ENCODE results near the gene MOB3A. TPM values are rescaled to one million over a fixed set of nuclear protein-coding genes. Genes with fewer than 3 reads are reported as not detected.

The MOB3A gene
- total and polyA plus RNA-seq, 7 experiments from 2014 or later, result 49.5 to 269 (median 114) TPM

- H3K9me3 ChIP-seq (ENCODE audit: control insufficient read depth in 2 of 3, low read length in 3 of 3), result no peaks in the 10 kb centered on the region
- no peaks in the 10 kb centered on the region for H3K27me3 ChIP-seq (ENCODE audit: control insufficient read depth in 2 of 2, insufficient read depth in 2 of 2, low read length in 2 of 2)
- H3K4me3 ChIP-seq (ENCODE audit: low read length), result no peak overlapping the region
- Mint-ChIP-seq H3K27ac (no peak overlapping the region), H3K36me3 (peaks cover 0 to 6% (median 0%) of the 10 kb centered on the region in 5 donors), H3K27me3 (peaks cover 0 to 4% (median 0%) of the 10 kb centered on the region in 5 donors), H3K9me3 (peaks cover 0 to 5% (median 0%) of the 10 kb centered on the region in 11 donors), H3K4me1 (peaks cover 0 to 8% (median 5%) of the 10 kb centered on the region in 7 donors), H3K4me3 (no peak overlapping the region)
- DNase-seq (no peak), ATAC-seq (no peak)
- H3K27ac ChIP-seq (ENCODE audit: low read depth, low read length), result no peak overlapping the region
- CTCF ChIA-PET, result no interaction called here
- intact Hi-C loops (cut with micrococcal nuclease), result no loop called here
- H3K36me3 ChIP-seq (ENCODE audit: control insufficient read depth in 2 of 3, insufficient read depth in 3 of 3, low read length in 3 of 3), result no peaks in the 10 kb centered on the region
- POLR2A ChIA-PET, result interaction anchor here (0.7 to 1.6 kb wide), 2 partner anchors 20 to 383 kb away, joined by 3 to 5 read pairs; no protein-coding TSS in a partner anchor
- no peaks in the 10 kb centered on the region for H3K4me1 ChIP-seq (ENCODE audit: control insufficient read depth in 2 of 2, insufficient read depth in 2 of 2, low read length in 2 of 2)
Measured at GRCh38 chr19:2021453-2022140, 74.5 kb downstream of the MOB3A start.

Other genes with a start within 250 kb of the MOB3A start
- gene REXO1, start 247.8 kb downstream of the MOB3A start, total RNA-seq, result 10 to 100 TPM; 52.7 to 92.6 (median 73.1) TPM
- 1 to 10 TPM; 5.4 to 9.6 TPM for gene REXO1, start 247.8 kb downstream of the MOB3A start, polyA plus RNA-seq
- gene KLF16, start 232.7 kb downstream of the MOB3A start, total RNA-seq, result 10 to 100 TPM; 20.5 to 65.2 (median 21.1) TPM
- gene KLF16, start 232.7 kb downstream of the MOB3A start, polyA plus RNA-seq, result under 1 TPM; 0.41 to 0.47 TPM
- gene ABHD17A, start 210.8 kb downstream of the MOB3A start, total RNA-seq, result 100 to 1,000 TPM in 4 of 5 experiments, 10 to 100 TPM in 1; 92.9 to 175 (median 127) TPM
- 100 to 1,000 TPM; 135 to 140 TPM for gene ABHD17A, start 210.8 kb downstream of the MOB3A start, polyA plus RNA-seq
- 10 to 100 TPM in 2 of 5 experiments, 1 to 10 TPM in 3; 3.5 to 13.5 (median 6.1) TPM for gene ADAT3, start 190.9 kb downstream of the MOB3A start, total RNA-seq
- gene ADAT3, start 190.9 kb downstream of the MOB3A start, polyA plus RNA-seq, result 1 to 10 TPM; 2.2 to 5.9 TPM
- 10 to 100 TPM; 17.6 to 35.5 (median 23.0) TPM for gene SCAMP4, start 190.9 kb downstream of the MOB3A start, total RNA-seq
- gene SCAMP4, start 190.9 kb downstream of the MOB3A start, polyA plus RNA-seq, result 10 to 100 TPM; 11.8 to 12.8 TPM
- gene CSNK1G2, start 155.2 kb downstream of the MOB3A start, total RNA-seq, result 100 to 1,000 TPM; 109 to 145 (median 117) TPM
- gene CSNK1G2, start 155.2 kb downstream of the MOB3A start, polyA plus RNA-seq, result 10 to 100 TPM; 18.1 to 45.3 TPM
- 10 to 100 TPM; 53.0 to 70.8 (median 67.5) TPM for gene BTBD2, start 80.6 kb downstream of the MOB3A start, total RNA-seq
- gene BTBD2, start 80.6 kb downstream of the MOB3A start, polyA plus RNA-seq, result 1 to 10 TPM; 5.2 to 6.5 TPM
- gene MKNK2, start 45.1 kb downstream of the MOB3A start, total RNA-seq, result 100 to 1,000 TPM; 190 to 347 (median 238) TPM
- gene MKNK2, start 45.1 kb downstream of the MOB3A start, polyA plus RNA-seq, result 10 to 100 TPM; 28.8 to 52.9 TPM
- 10 to 100 TPM; 12.2 to 26.8 (median 15.7) TPM for gene IZUMO4, start 589 bp upstream of the MOB3A start, total RNA-seq
- gene IZUMO4, start 589 bp upstream of the MOB3A start, polyA plus RNA-seq, result 1 to 10 TPM in 1 of 2 donors, under 1 TPM in 1; 0.73 to 1.9 TPM
- gene AP3D1, start 55.2 kb upstream of the MOB3A start, total RNA-seq, result 100 to 1,000 TPM in 1 of 5 experiments, 10 to 100 TPM in 4; 63.7 to 106 (median 80.3) TPM
- 10 to 100 TPM; 12.3 to 41.7 TPM for gene AP3D1, start 55.2 kb upstream of the MOB3A start, polyA plus RNA-seq
- gene DOT1L, start 67.6 kb upstream of the MOB3A start, total RNA-seq, result 10 to 100 TPM; 27.8 to 66.1 (median 38.3) TPM
- gene DOT1L, start 67.6 kb upstream of the MOB3A start, polyA plus RNA-seq, result 1 to 10 TPM in 1 of 2 donors, under 1 TPM in 1; 0.32 to 1.1 TPM
- 10 to 100 TPM; 32.9 to 65.0 (median 50.2) TPM for gene PLEKHJ1, start 140.0 kb upstream of the MOB3A start, total RNA-seq
- 100 to 1,000 TPM in 1 of 2 donors, 10 to 100 TPM in 1; 79.5 to 123 TPM for gene PLEKHJ1, start 140.0 kb upstream of the MOB3A start, polyA plus RNA-seq
- 100 to 1,000 TPM; 131 to 150 (median 133) TPM for gene SF3A2, start 140.5 kb upstream of the MOB3A start, total RNA-seq
- 10 to 100 TPM; 22.3 to 34.5 TPM for gene SF3A2, start 140.5 kb upstream of the MOB3A start, polyA plus RNA-seq
- gene AMH, start 153.0 kb upstream of the MOB3A start, total RNA-seq, result 10 to 100 TPM in 2 of 5 experiments, 1 to 10 TPM in 2, under 1 TPM in 1; 0.37 to 12.9 (median 4.6) TPM
- gene AMH, start 153.0 kb upstream of the MOB3A start, polyA plus RNA-seq, result not detected
- under 1 TPM in 3 of 5 experiments, not detected in 2; 0.24 to 0.41 (median 0.27) TPM for gene JSRP1, start 160.1 kb upstream of the MOB3A start, total RNA-seq
- gene JSRP1, start 160.1 kb upstream of the MOB3A start, polyA plus RNA-seq, result under 1 TPM in 1 of 2 donors, not detected in 1; 0.54 TPM
- 1 to 10 TPM in 1 of 5 experiments, under 1 TPM in 3, not detected in 1; 0.14 to 3.9 (median 0.45) TPM for gene PEAK3, start 185.8 kb upstream of the MOB3A start, total RNA-seq
- gene PEAK3, start 185.8 kb upstream of the MOB3A start, polyA plus RNA-seq, result under 1 TPM; 0.14 to 0.44 TPM
- 1 to 10 TPM in 2 of 5 experiments, under 1 TPM in 3; 0.27 to 1.8 (median 0.72) TPM for gene LINGO3, start 211.8 kb upstream of the MOB3A start, total RNA-seq
- gene LINGO3, start 211.8 kb upstream of the MOB3A start, polyA plus RNA-seq, result 10 to 100 TPM in 1 of 2 donors, 1 to 10 TPM in 1; 3.6 to 12.9 TPM
- gene LSM7, start 232.3 kb upstream of the MOB3A start, total RNA-seq, result 100 to 1,000 TPM in 3 of 5 experiments, 10 to 100 TPM in 2; 79.4 to 131 (median 102) TPM
- 100 to 1,000 TPM; 142 to 182 TPM for gene LSM7, start 232.3 kb upstream of the MOB3A start, polyA plus RNA-seq
- gene SPPL2B, start 232.4 kb upstream of the MOB3A start, total RNA-seq, result 100 to 1,000 TPM in 4 of 5 experiments, 10 to 100 TPM in 1; 92.2 to 150 (median 140) TPM
- 10 to 100 TPM; 11.1 to 15.7 TPM for gene SPPL2B, start 232.4 kb upstream of the MOB3A start, polyA plus RNA-seq